CD14-positive monocyte (primary cell): ENCODE data around the gene BRAF. TPM values are rescaled to one million over a fixed set of nuclear protein-coding genes. Genes with fewer than 3 reads are reported as not detected.

Source experiments
- DNase-seq, 3 donors: peaks; one replicate each; pipeline ENCODE4 v3.0.0-alpha.2; 2011 to 2022
- H2AFZ ChIP-seq: 2 replicates; pipeline ENCODE4 v1.6.0; 2012; ENCODE audit warnings: mild to moderate bottlenecking, low read depth, low read length, inconsistent platforms; ENCODE audit not compliant: insufficient read depth, poor library complexity, severe bottlenecking
- H3K27ac ChIP-seq, 2 donors: 1 replicate in 1 of 2; 2 replicates in 1 of 2; pipeline ENCODE4 v1.5.1; 2012 to 2013; ENCODE audit warnings: low read length in 2 of 2, control low read depth in 1 of 2, inconsistent platforms in 1 of 2, low read depth in 1 of 2, mild to moderate bottlenecking in 1 of 2
- H3K27me3 ChIP-seq, 2 donors: one replicate each; pipeline versions ENCODE4 v1.6.0 to v1.6.1; 2011 to 2013; ENCODE audit warnings: low read length in 2 of 2; ENCODE audit not compliant: control insufficient read depth in 2 of 2, insufficient read depth in 2 of 2
- H3K36me3 ChIP-seq, 2 donors: replicated peaks in 1 of 2; 1 replicate in 1 of 2; 2 replicates in 1 of 2; pipeline versions ENCODE4 v1.5.1 to v1.6.1; 2012 to 2013; ENCODE audit warnings: low read length in 2 of 2, control low read depth in 1 of 2, inconsistent platforms in 1 of 2, mild to moderate bottlenecking in 1 of 2; ENCODE audit not compliant: insufficient read depth in 2 of 2, control insufficient read depth in 1 of 2
- H3K4me1 ChIP-seq, 2 donors: 1 replicate in 1 of 2; 2 replicates in 1 of 2; pipeline versions ENCODE4 v1.5.1 to v1.6.1; 2012 to 2013; ENCODE audit warnings: low read length in 2 of 2, control low read depth in 1 of 2, inconsistent platforms in 1 of 2, mild to moderate bottlenecking in 1 of 2, moderate library complexity in 1 of 2; ENCODE audit not compliant: insufficient read depth in 2 of 2, control insufficient read depth in 1 of 2
- H3K4me2 ChIP-seq: replicated peaks from 2 replicates; pipeline ENCODE3; 2012; ENCODE audit warnings: low read length, moderate library complexity, mild to moderate bottlenecking; ENCODE audit not compliant: poor library complexity, severe bottlenecking; ENCODE audit errors: extremely low read depth
- H3K4me3 ChIP-seq, 3 experiments: fragments of 200-600 bp in 1 of 3; sonication (generic) in 1 of 3; replicated peaks in 1 of 3; 1 replicate in 2 of 3; 2 replicates in 1 of 3; pipeline ENCODE4 v1.5.1; 2011 to 2013; ENCODE audit warnings: low read length in 3 of 3, mild to moderate bottlenecking in 3 of 3, control low read depth in 2 of 3, low read depth in 2 of 3, inconsistent platforms in 1 of 3, moderate library complexity in 1 of 3
- H3K79me2 ChIP-seq: 2 replicates; pipeline ENCODE4 v1.6.0; 2012; ENCODE audit warnings: mild to moderate bottlenecking, control low read depth, inconsistent platforms, low read length, moderate library complexity; ENCODE audit not compliant: insufficient read depth
- H3K9ac ChIP-seq: 2 replicates; pipeline ENCODE4 v1.6.0; 2017; ENCODE audit warnings: low read length, mild to moderate bottlenecking; ENCODE audit not compliant: insufficient read depth, poor library complexity, severe bottlenecking
- H3K9me3 ChIP-seq, 2 donors: replicated peaks in 1 of 2; 1 replicate in 1 of 2; 2 replicates in 1 of 2; pipeline versions ENCODE4 v1.5.1 to v1.6.1; 2012 to 2013; ENCODE audit warnings: low read length in 2 of 2, control low read depth in 1 of 2; ENCODE audit not compliant: control insufficient read depth in 1 of 2, insufficient read depth in 1 of 2
- H4K20me1 ChIP-seq: 2 replicates; pipeline ENCODE4 v1.6.0; 2012; ENCODE audit warnings: mild to moderate bottlenecking, low read length, control low read depth, moderate library complexity; ENCODE audit not compliant: insufficient read depth
- H3K27ac Mint-ChIP-seq, 7 donors: one replicate each; pipeline ENCODE4 v1.8.0; 2020; ENCODE audit warnings: mild to moderate bottlenecking in 7 of 7, mixed read lengths in 7 of 7, moderate library complexity in 6 of 7, inconsistent platforms in 2 of 7
- H3K27me3 Mint-ChIP-seq, 3 donors: one replicate each; pipeline ENCODE4 v1.8.0; 2021 to 2022; ENCODE audit warnings: low read depth in 3 of 3, mild to moderate bottlenecking in 3 of 3, mixed read lengths in 3 of 3, moderate library complexity in 3 of 3, inconsistent platforms in 1 of 3
- H3K36me3 Mint-ChIP-seq, 2 donors: one replicate each; pipeline ENCODE4 v1.8.0; 2020; ENCODE audit warnings: mixed read lengths in 2 of 2, inconsistent platforms in 1 of 2, mild to moderate bottlenecking in 1 of 2
- H3K4me1 Mint-ChIP-seq: one replicate; pipeline ENCODE4 v1.8.0; 2020; ENCODE audit warnings: mild to moderate bottlenecking, mixed read lengths
- H3K4me3 Mint-ChIP-seq, 2 donors: one replicate each; pipeline ENCODE4 v1.8.0; 2020; ENCODE audit warnings: mild to moderate bottlenecking in 2 of 2, mixed read lengths in 2 of 2, moderate library complexity in 1 of 2
- H3K9me3 Mint-ChIP-seq, 7 donors: one replicate each; pipeline ENCODE4 v1.8.0; 2020 to 2022; ENCODE audit warnings: mixed read lengths in 7 of 7, mild to moderate bottlenecking in 6 of 7, moderate library complexity in 6 of 7, inconsistent platforms in 2 of 7
- WGBS: methylation state at CpG from one replicate; pipeline ENCODE4 v1.1.5; 2013; ENCODE audit warnings: missing lambda C conversion rate; ENCODE audit not compliant: insufficient coverage; 5-methylcytosine and 5-hydroxymethylcytosine counted together
- intact Hi-C, 2 donors: fragments of 100-400 bp; cut with micrococcal nuclease; formaldehyde crosslinking; loops; one replicate each; pipeline versions ENCODE4 v1.15.0 to v1.15.1; 2023
- polyA plus RNA-seq, 3 donors: library from polyadenylated mRNA; depleted of rRNA in 1 of 3; unstranded in 2 of 3; stranded (reverse) in 1 of 3; fragments of 300-500 nt in 2 of 3; fragments of >200 nt in 1 of 3; fragmentation: Illumina TruSeq in 2 of 3; gene quantifications; 1 replicate in 2 of 3; 2 replicates in 1 of 3; pipeline ENCODE4 v1.2.3, GENCODE V29; 2012 to 2021
- TF ChIP-seq, protein P1 (sequence below): fragments of 200-600 bp; IDR thresholded peaks from one replicate; pipeline ENCODE4 v1.8.0; 2022; ENCODE audit warnings: antibody characterized with exemption, mild to moderate bottlenecking

BRAF gene
- polyA plus RNA-seq, 3 donors = 3.8 to 10.0 (median 5.6) TPM

GRCh38 chr7:140678816-140679130 lies 246.0 kb downstream of the BRAF start:
- H3K4me1 Mint-ChIP-seq = peaks cover 33% of the 10 kb centered on the region
- Histone ChIP-seq H3K9me3 (no peaks in the 10 kb centered on the region), H3K4me1 (peaks cover 30 to 31% of the 10 kb centered on the region in 2 donors), H3K79me2 (peaks cover 7% of the 10 kb centered on the region), H3K9ac (no peak overlapping the region), H4K20me1 (no peaks in the 10 kb centered on the region), H3K27me3 (no peaks in the 10 kb centered on the region), H3K36me3 (peaks cover 43 to 64% of the 10 kb centered on the region in 2 donors), H3K4me2 (no peak overlapping the region), H3K27ac (no peak overlapping the region), H3K4me3 (no peak overlapping the region), H2AFZ (no peak overlapping the region)
- H3K9me3 Mint-ChIP-seq = no peaks in the 10 kb centered on the region
- H3K27ac Mint-ChIP-seq = no peak overlapping the region
- WGBS = 94% methylated on average over 4 of the region's 7 CpGs
- intact Hi-C loops = no loop called here
- H3K36me3 Mint-ChIP-seq = peaks cover 51 to 67% of the 10 kb centered on the region in 2 donors
- H3K27me3 Mint-ChIP-seq = peaks cover 0 to 4% (median under 1%) of the 10 kb centered on the region in 3 donors
- H3K4me3 Mint-ChIP-seq = no peak overlapping the region
- TF ChIP-seq, protein P1, sequence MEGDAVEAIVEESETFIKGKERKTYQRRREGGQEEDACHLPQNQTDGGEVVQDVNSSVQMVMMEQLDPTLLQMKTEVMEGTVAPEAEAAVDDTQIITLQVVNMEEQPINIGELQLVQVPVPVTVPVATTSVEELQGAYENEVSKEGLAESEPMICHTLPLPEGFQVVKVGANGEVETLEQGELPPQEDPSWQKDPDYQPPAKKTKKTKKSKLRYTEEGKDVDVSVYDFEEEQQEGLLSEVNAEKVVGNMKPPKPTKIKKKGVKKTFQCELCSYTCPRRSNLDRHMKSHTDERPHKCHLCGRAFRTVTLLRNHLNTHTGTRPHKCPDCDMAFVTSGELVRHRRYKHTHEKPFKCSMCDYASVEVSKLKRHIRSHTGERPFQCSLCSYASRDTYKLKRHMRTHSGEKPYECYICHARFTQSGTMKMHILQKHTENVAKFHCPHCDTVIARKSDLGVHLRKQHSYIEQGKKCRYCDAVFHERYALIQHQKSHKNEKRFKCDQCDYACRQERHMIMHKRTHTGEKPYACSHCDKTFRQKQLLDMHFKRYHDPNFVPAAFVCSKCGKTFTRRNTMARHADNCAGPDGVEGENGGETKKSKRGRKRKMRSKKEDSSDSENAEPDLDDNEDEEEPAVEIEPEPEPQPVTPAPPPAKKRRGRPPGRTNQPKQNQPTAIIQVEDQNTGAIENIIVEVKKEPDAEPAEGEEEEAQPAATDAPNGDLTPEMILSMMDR = no peak
- no peak for DNase-seq

DNA sequence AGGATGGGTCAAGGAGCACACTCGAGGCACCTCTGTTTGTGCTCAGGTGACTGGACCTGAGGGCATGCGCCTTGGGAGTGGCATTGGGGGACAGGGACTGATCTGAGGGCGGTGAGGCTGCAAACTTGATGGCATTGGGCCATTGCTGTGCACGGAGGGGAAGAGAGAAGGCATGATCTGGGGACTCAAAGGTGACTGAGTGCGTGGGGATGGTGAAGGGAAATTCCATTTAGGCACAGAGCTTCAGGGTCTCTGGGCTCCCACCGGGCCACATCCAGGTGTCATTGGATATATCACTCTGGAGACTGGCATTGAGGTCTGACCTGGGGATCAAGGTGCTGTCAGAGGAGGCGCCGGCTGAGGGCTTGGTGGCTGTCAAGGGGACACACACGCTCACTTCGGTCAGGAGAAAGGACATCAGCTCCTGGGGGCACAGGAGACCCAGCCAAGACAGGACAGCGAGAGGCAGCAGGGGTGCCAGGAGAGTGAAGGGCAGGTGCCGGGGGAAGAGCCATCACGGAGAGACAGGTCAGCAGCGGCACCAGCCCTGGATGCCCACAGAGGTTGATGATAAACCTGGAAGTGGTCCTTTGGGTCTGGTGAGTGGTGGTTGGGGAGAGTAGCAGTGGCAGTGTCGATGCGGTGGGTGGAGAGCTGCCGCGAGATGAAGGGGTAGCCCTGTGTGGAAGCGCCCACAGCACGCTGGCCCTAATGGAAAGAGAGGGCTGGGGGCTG lies 246.5 kb downstream of the BRAF start:
- Mint-ChIP-seq H3K27ac (peak overlapping the region in 3 of 7 donors; percentile 0 to 26 (median 26)), H3K27me3 (peaks cover 2 to 5% (median 2%) of the 10 kb centered on the region in 3 donors), H3K4me3 (no peak overlapping the region), H3K36me3 (peaks cover 47 to 62% of the 10 kb centered on the region in 2 donors), H3K9me3 (no peaks in the 10 kb centered on the region), H3K4me1 (peaks cover 36% of the 10 kb centered on the region)
- Histone ChIP-seq H2AFZ (no peak overlapping the region), H3K4me3 (no peak overlapping the region), H3K4me1 (peaks cover 35 to 37% of the 10 kb centered on the region in 2 donors), H3K9me3 (no peaks in the 10 kb centered on the region), H3K4me2 (no peak overlapping the region), H3K27me3 (no peaks in the 10 kb centered on the region), H3K27ac (no peak overlapping the region), H4K20me1 (no peaks in the 10 kb centered on the region), H3K79me2 (peaks cover 7% of the 10 kb centered on the region), H3K36me3 (peaks cover 38 to 58% of the 10 kb centered on the region in 2 donors), H3K9ac (no peak overlapping the region)
- 99% methylated on average over 20 of the region's 20 CpGs for WGBS
- TF ChIP-seq, protein P1 = no peak
- DNase-seq = no peak
- intact Hi-C loops = no loop called here
